Body of pancreas (tissue), 4 donors: ENCODE data around the gene NFYC.

Experiments used
- CTCF ChIP-seq, 7 experiments: fragments of 450-650 bp in 4 of 7; fragments of 200-600 bp in 3 of 7; sonication (generic) in 3 of 7; IDR thresholded peaks; one replicate each; pipeline ENCODE4 v1.5.1; 2016 to 2019; ENCODE audit warnings: antibody characterized with exemption in 7 of 7
- POLR2A ChIP-seq, 3 donors: fragments of 450-650 bp; IDR thresholded peaks; one replicate each; pipeline ENCODE4 v1.6.1; 2016; ENCODE audit warnings: antibody characterized with exemption in 3 of 3, mild to moderate bottlenecking in 2 of 3

GRCh38 chr1:40817791-40818263 is 126.3 kb downstream of the NFYC start:
- TF ChIP-seq CTCF (IDR thresholded peaks at IDR 0.05) (no peak), POLR2A (IDR thresholded peaks at IDR 0.05) (no peak)
